Breast epithelium (tissue), 3 donors: ENCODE results near the gene DUSP6.

ENCODE experiments used
- CTCF ChIP-seq, 3 donors: fragments of 450-650 bp; IDR thresholded peaks; one replicate each; pipeline ENCODE4 v1.5.1; 2016 to 2017; ENCODE audit warnings: antibody characterized with exemption in 3 of 3, mild to moderate bottlenecking in 3 of 3, moderate library complexity in 3 of 3
- POLR2AphosphoS5 ChIP-seq, 3 donors: sonication (generic); formaldehyde crosslinking; IDR thresholded peaks; one replicate each; pipeline ENCODE4 v1.6.1; 2017; ENCODE audit warnings: antibody characterized with exemption in 3 of 3

GRCh38 chr12:89299931-89300330, 52.4 kb downstream of the DUSP6 start:
- TF ChIP-seq CTCF (IDR thresholded peaks at IDR 0.05) = no peak
- no peak for TF ChIP-seq POLR2AphosphoS5 (IDR thresholded peaks at IDR 0.05)
